PC-3 (cell line): Measurements from ENCODE around the gene EEF1B2.

Source experiments
- EZH2 ChIP-seq: fragments of 300-600 bp; sonication (generic); IDR thresholded peaks from one replicate; pipeline ENCODE4 v1.6.1; 2017; ENCODE audit warnings: antibody characterized with exemption, mild to moderate bottlenecking, low read length; ENCODE audit not compliant: unreplicated experiment
- TF ChIP-seq, protein P1 (sequence below): fragments of 300-600 bp; sonication (generic); conservative IDR thresholded peaks from 2 replicates; pipeline ENCODE4 v1.5.1; 2017; ENCODE audit warnings: antibody characterized with exemption, low read depth, mild to moderate bottlenecking, low read length

DNA sequence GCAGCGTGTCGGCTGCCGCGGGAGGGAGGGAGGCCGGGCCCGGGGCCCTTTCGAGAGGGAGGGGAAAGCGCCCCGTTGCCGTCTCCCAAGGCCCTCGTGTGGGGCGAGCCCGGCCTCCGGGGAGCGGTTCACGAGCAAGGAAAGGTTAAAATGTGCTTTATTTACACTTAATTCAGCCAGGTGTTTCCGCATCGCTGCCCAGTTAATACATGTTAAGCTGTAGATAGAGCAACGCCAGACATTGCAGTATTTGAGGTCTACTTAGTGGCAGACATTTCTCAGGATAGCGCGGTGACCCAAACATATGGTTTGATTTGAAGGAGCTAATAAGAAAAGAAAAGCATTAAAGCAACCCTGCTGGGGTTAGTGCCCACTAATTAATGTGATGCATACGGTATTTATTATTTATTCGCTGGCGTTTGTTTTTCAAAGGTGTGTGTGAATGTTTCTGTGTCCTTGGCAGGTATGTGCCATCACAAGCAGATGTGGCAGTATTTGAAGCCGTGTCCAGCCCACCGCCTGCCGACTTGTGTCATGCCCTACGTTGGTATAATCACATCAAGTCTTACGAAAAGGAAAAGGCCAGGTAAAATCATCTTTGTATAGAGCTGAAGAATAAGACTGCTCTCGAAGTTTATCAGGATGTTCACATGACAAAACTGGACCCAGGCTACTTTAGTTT is 571 bp downstream of the EEF1B2 start:
- TF ChIP-seq, protein P1, sequence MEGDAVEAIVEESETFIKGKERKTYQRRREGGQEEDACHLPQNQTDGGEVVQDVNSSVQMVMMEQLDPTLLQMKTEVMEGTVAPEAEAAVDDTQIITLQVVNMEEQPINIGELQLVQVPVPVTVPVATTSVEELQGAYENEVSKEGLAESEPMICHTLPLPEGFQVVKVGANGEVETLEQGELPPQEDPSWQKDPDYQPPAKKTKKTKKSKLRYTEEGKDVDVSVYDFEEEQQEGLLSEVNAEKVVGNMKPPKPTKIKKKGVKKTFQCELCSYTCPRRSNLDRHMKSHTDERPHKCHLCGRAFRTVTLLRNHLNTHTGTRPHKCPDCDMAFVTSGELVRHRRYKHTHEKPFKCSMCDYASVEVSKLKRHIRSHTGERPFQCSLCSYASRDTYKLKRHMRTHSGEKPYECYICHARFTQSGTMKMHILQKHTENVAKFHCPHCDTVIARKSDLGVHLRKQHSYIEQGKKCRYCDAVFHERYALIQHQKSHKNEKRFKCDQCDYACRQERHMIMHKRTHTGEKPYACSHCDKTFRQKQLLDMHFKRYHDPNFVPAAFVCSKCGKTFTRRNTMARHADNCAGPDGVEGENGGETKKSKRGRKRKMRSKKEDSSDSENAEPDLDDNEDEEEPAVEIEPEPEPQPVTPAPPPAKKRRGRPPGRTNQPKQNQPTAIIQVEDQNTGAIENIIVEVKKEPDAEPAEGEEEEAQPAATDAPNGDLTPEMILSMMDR: no peak
- TF ChIP-seq EZH2: no peak
